ENCODE measurements around the gene COL25A1.
"Not testable (repeated sequence)": the region's sequence is repeated elsewhere in the genome, so short reads cannot be mapped to it uniquely, and the experiment has no call there.

The COL25A1 gene

GRCh38 chr4:108941904-108942430 lies 360.5 kb downstream of the COL25A1 start:
- Histone ChIP-seq H4K20me1 (ENCODE audit: insufficient read depth, low read length) (no peaks in the 10 kb centered on the region), H3K9ac (ENCODE audit: low read length) (no peak overlapping the region), H3K4me1 (ENCODE audit: low read length) (peaks cover 13% of the 10 kb centered on the region), H3K27ac (ENCODE audit: low read length) (no peak overlapping the region), H3K4me3 (ENCODE audit: low read length) (no peak overlapping the region), H3K9me3 (ENCODE audit: insufficient read depth, low read length) (no peaks in the 10 kb centered on the region), H3K36me3 (replicated peaks; ENCODE audit: low read depth, low read length) (no peaks in the 10 kb centered on the region), H3K79me2 (ENCODE audit: low read length) (no peaks in the 10 kb centered on the region), H3K27me3 (ENCODE audit: low read depth, low read length) (no peaks in the 10 kb centered on the region), H2AFZ (ENCODE audit: low read depth, low read length) (no peak overlapping the region), H3K4me2 (ENCODE audit: low read length) (no peak overlapping the region)
- TF ChIP-seq CTCF (IDR thresholded peaks at IDR 0.05; ENCODE audit: low read depth, low read length) (no peak), EZH2phosphoT487 (IDR thresholded peaks at IDR 0.05; ENCODE audit: low read depth) (no peak)

GRCh38 chr4:108940634-108941033 lies 361.8 kb downstream of the COL25A1 start:
- Histone ChIP-seq H3K4me2 (ENCODE audit: low read length) (peak overlapping the region; percentile 37; the same call in 1 of the 2 replicates), H3K27ac (ENCODE audit: low read length) (no peak overlapping the region), H3K4me3 (ENCODE audit: low read length) (no peak overlapping the region), H3K9ac (ENCODE audit: low read length) (no peak overlapping the region), H3K36me3 (replicated peaks; ENCODE audit: low read depth, low read length) (no peaks in the 10 kb centered on the region), H4K20me1 (ENCODE audit: insufficient read depth, low read length) (no peaks in the 10 kb centered on the region), H3K79me2 (ENCODE audit: low read length) (no peaks in the 10 kb centered on the region), H3K27me3 (ENCODE audit: low read depth, low read length) (no peaks in the 10 kb centered on the region), H2AFZ (ENCODE audit: low read depth, low read length) (no peak overlapping the region), H3K9me3 (ENCODE audit: insufficient read depth, low read length) (no peaks in the 10 kb centered on the region), H3K4me1 (ENCODE audit: low read length) (peaks cover 13% of the 10 kb centered on the region)
- TF ChIP-seq CTCF (IDR thresholded peaks at IDR 0.05; ENCODE audit: low read depth, low read length) (no peak), EZH2phosphoT487 (IDR thresholded peaks at IDR 0.05; ENCODE audit: low read depth) (no peak)

- Histone ChIP-seq H4K20me1 (ENCODE audit: insufficient read depth, low read length) (no peaks in the 10 kb centered on the region), H3K9ac (ENCODE audit: low read length) (no peak overlapping the region), H3K36me3 (replicated peaks; ENCODE audit: low read depth, low read length) (no peaks in the 10 kb centered on the region), H2AFZ (ENCODE audit: low read depth, low read length) (no peak overlapping the region), H3K4me2 (ENCODE audit: low read length) (peak overlapping the region; percentile 37; the same call in 1 of the 2 replicates), H3K4me3 (ENCODE audit: low read length) (no peak overlapping the region), H3K9me3 (ENCODE audit: insufficient read depth, low read length) (no peaks in the 10 kb centered on the region), H3K27ac (ENCODE audit: low read length) (no peak overlapping the region), H3K27me3 (ENCODE audit: low read depth, low read length) (no peaks in the 10 kb centered on the region), H3K4me1 (ENCODE audit: low read length) (peaks cover 13% of the 10 kb centered on the region), H3K79me2 (ENCODE audit: low read length) (no peaks in the 10 kb centered on the region)
- 0 out of 2 replicates have a peak, but pooled peaks have one; percentile 6 for TF ChIP-seq CTCF (IDR thresholded peaks at IDR 0.05; ENCODE audit: low read depth, low read length)
- TF ChIP-seq EZH2phosphoT487 (IDR thresholded peaks at IDR 0.05; ENCODE audit: low read depth): no peak
Observed at GRCh38 chr4:108940149-108940548, 362.3 kb downstream of the COL25A1 start.

GRCh38 chr4:108937066-108937465 lies 365.4 kb downstream of the COL25A1 start:
- no peak overlapping the region for H3K4me3 ChIP-seq (ENCODE audit: low read length)
- no peaks in the 10 kb centered on the region for H3K79me2 ChIP-seq (ENCODE audit: low read length)
- H3K27ac ChIP-seq (ENCODE audit: low read length): no peak overlapping the region
- no peaks in the 10 kb centered on the region for H3K27me3 ChIP-seq (ENCODE audit: low read depth, low read length)
- H2AFZ ChIP-seq (ENCODE audit: low read depth, low read length): no peak overlapping the region
- H3K36me3 ChIP-seq (replicated peaks; ENCODE audit: low read depth, low read length): no peaks in the 10 kb centered on the region
- H3K4me2 ChIP-seq (ENCODE audit: low read length): no peak overlapping the region
- no peaks in the 10 kb centered on the region for H4K20me1 ChIP-seq (ENCODE audit: insufficient read depth, low read length)
- no peak overlapping the region for H3K9ac ChIP-seq (ENCODE audit: low read length)
- H3K4me1 ChIP-seq (ENCODE audit: low read length): peaks cover 13% of the 10 kb centered on the region
- H3K9me3 ChIP-seq (ENCODE audit: insufficient read depth, low read length): no peaks in the 10 kb centered on the region
- TF ChIP-seq EZH2phosphoT487 (IDR thresholded peaks at IDR 0.05; ENCODE audit: low read depth): no peak
- no peak for TF ChIP-seq CTCF (IDR thresholded peaks at IDR 0.05; ENCODE audit: low read depth, low read length)

GRCh38 chr4:108933925-108934324 lies 368.5 kb downstream of the COL25A1 start:
- H3K27ac ChIP-seq (ENCODE audit: low read length); H3K4me1 ChIP-seq (ENCODE audit: low read length); H3K4me2 ChIP-seq (ENCODE audit: low read length); H3K27me3 ChIP-seq (ENCODE audit: low read depth, low read length); H3K9ac ChIP-seq (ENCODE audit: low read length); H3K36me3 ChIP-seq (replicated peaks; ENCODE audit: low read depth, low read length); H3K4me3 ChIP-seq (ENCODE audit: low read length); H4K20me1 ChIP-seq (ENCODE audit: insufficient read depth, low read length); H2AFZ ChIP-seq (ENCODE audit: low read depth, low read length); H3K9me3 ChIP-seq (ENCODE audit: insufficient read depth, low read length); H3K79me2 ChIP-seq (ENCODE audit: low read length): not testable (repeated sequence)
